ENCODE results near the gene RABEPK. TPM values are rescaled to one million over a fixed set of nuclear protein-coding genes. Genes with fewer than 3 reads are reported as not detected.

RABEPK gene
- total RNA-seq, 1 experiment from 2014 or later: 43.6 TPM

DNA sequence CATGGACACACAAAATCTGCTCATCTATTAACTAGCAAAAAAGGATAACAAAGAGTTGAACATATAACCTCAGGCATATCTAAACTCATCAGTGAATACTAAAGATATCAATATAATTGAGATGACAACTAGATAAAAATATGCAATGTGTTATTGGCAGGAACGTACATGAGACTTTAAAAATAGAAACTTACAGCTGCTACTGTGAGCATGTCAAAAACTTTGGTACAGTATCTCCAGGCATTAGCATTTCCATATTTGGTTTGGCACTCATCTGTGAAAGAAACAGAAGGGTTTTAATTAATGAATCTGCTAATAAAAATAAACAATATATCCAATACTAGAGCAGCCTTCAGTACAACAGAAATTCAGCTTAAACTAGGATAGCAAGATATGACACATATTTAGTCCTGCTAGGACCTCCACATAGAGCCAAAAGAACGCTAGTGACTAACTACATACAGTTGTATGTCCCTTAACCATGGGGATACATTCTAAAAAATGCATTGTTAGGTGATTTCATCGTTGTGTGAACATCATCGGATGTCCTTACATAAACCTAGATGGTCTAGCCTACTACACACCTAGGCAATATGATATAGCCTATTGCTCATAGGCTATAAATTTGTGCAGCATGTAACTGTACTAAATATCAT lies 46.5 kb upstream of the RABEPK start:
- H3K4me1 ChIP-seq (ENCODE audit: insufficient read depth, low read length, poor library complexity, severe bottlenecking): no peaks in the 10 kb centered on the region
- no TSS peak for BruUV-seq (replicated peaks)
- intact Hi-C loops (cut with micrococcal nuclease; ENCODE audit: unreplicated experiment): no loop called here
- POLR2A ChIA-PET (ENCODE audit: low non-redundant PET): no interaction called here
- H3K27me3 ChIP-seq (replicated peaks; ENCODE audit: insufficient read depth, low read depth, low read length, poor library complexity): no peaks in the 10 kb centered on the region
- no peak for DNase-seq (ENCODE audit: low spot score)
- H3K4me3 ChIP-seq (ENCODE audit: low read depth, low read length, poor library complexity, severe bottlenecking): no peak overlapping the region
- TF ChIP-seq, protein P1, sequence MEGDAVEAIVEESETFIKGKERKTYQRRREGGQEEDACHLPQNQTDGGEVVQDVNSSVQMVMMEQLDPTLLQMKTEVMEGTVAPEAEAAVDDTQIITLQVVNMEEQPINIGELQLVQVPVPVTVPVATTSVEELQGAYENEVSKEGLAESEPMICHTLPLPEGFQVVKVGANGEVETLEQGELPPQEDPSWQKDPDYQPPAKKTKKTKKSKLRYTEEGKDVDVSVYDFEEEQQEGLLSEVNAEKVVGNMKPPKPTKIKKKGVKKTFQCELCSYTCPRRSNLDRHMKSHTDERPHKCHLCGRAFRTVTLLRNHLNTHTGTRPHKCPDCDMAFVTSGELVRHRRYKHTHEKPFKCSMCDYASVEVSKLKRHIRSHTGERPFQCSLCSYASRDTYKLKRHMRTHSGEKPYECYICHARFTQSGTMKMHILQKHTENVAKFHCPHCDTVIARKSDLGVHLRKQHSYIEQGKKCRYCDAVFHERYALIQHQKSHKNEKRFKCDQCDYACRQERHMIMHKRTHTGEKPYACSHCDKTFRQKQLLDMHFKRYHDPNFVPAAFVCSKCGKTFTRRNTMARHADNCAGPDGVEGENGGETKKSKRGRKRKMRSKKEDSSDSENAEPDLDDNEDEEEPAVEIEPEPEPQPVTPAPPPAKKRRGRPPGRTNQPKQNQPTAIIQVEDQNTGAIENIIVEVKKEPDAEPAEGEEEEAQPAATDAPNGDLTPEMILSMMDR (conservative IDR thresholded peaks at IDR 0.05; ENCODE audit: low read depth, low read length): no peak
- TF ChIP-seq EZH2 (IDR thresholded peaks at IDR 0.05; ENCODE audit: borderline replicate concordance, low read depth, low read length, poor library complexity, severe bottlenecking): no peak
- CTCF ChIA-PET: interaction anchor here (0.7 kb wide), 1 partner anchor 169 kb away, joined by 3 read pairs; no protein-coding TSS in a partner anchor
- H3K36me3 ChIP-seq (ENCODE audit: insufficient read depth, low read length, poor library complexity, severe bottlenecking): peaks cover 47% of the 10 kb centered on the region
- no peaks in the 10 kb centered on the region for H3K9me3 ChIP-seq (ENCODE audit: low read depth, low read length, poor library complexity, severe bottlenecking)
- H3K27ac ChIP-seq (ENCODE audit: low read depth, low read length, poor library complexity, severe bottlenecking): no peak overlapping the region

DNA sequence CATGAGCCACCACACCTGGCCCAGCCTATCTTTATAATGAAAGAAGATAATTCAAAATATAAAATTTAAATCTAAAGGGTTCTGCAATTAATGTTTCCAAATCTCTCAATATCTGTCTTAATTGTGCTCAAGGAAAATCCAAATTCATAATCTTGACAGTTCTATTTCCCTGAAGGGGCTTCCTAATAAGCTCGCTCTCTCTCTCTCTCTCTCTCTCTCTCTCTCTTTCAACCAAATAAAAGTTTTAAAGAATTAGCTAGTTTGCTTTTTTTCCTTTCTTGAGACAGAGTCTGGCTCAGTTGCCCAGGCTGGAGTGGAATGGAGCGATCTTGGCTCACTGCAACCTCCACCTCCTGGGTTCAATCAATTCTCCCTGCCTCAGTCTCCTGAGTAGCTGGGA lies 43.8 kb upstream of the RABEPK start:
- POLR2A ChIA-PET (ENCODE audit: low non-redundant PET): no interaction called here

DNA sequence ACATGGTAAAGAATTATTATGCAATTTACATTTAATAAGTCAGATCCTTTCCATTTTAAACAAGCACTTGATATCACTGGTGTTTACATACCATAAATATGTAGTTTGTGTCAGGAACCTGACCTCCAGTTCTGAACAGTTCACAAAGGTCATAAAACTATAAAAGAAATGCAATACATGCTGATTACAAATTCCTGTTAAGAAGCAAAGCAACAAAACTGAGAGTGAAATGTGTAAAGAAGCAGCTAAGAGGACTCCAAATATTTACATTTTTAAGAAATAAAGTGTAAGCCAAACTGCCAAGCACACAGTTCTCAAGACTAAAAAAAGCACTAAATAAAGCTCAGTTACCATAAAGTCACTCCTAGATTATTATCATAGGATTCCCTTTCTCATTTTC lies 39.6 kb upstream of the RABEPK start:
- Histone ChIP-seq H3K27ac (ENCODE audit: low read depth, low read length, poor library complexity, severe bottlenecking) (no peak overlapping the region), H3K27me3 (replicated peaks; ENCODE audit: insufficient read depth, low read depth, low read length, poor library complexity) (no peaks in the 10 kb centered on the region), H3K36me3 (ENCODE audit: insufficient read depth, low read length, poor library complexity, severe bottlenecking) (peaks cover 7% of the 10 kb centered on the region), H3K4me3 (ENCODE audit: low read depth, low read length, poor library complexity, severe bottlenecking) (no peak overlapping the region), H3K9me3 (ENCODE audit: low read depth, low read length, poor library complexity, severe bottlenecking) (no peaks in the 10 kb centered on the region), H3K4me1 (ENCODE audit: insufficient read depth, low read length, poor library complexity, severe bottlenecking) (no peaks in the 10 kb centered on the region)
- POLR2A ChIA-PET (ENCODE audit: low non-redundant PET): no interaction called here
- CTCF ChIA-PET: no interaction called here
- no peak for DNase-seq (ENCODE audit: low spot score)
- no TSS peak for BruUV-seq (replicated peaks)
- intact Hi-C loops (cut with micrococcal nuclease; ENCODE audit: unreplicated experiment): no loop called here
- TF ChIP-seq, protein P1 (conservative IDR thresholded peaks at IDR 0.05; ENCODE audit: low read depth, low read length): no peak
- TF ChIP-seq EZH2 (IDR thresholded peaks at IDR 0.05; ENCODE audit: borderline replicate concordance, low read depth, low read length, poor library complexity, severe bottlenecking): no peak

More for the DNA sequence above, 43.8 kb upstream of the RABEPK start:
- H3K4me1 ChIP-seq (ENCODE audit: insufficient read depth, low read length, poor library complexity, severe bottlenecking): no peaks in the 10 kb centered on the region
- CTCF ChIA-PET: no interaction called here
- H3K27me3 ChIP-seq (replicated peaks; ENCODE audit: insufficient read depth, low read depth, low read length, poor library complexity): no peaks in the 10 kb centered on the region
- H3K36me3 ChIP-seq (ENCODE audit: insufficient read depth, low read length, poor library complexity, severe bottlenecking): peaks cover 26% of the 10 kb centered on the region
- no peaks in the 10 kb centered on the region for H3K9me3 ChIP-seq (ENCODE audit: low read depth, low read length, poor library complexity, severe bottlenecking)
- intact Hi-C loops (cut with micrococcal nuclease; ENCODE audit: unreplicated experiment): no loop called here
- no TSS peak for BruUV-seq (replicated peaks)
- DNase-seq (ENCODE audit: low spot score): no peak
- no peak overlapping the region for H3K27ac ChIP-seq (ENCODE audit: low read depth, low read length, poor library complexity, severe bottlenecking)
- no peak overlapping the region for H3K4me3 ChIP-seq (ENCODE audit: low read depth, low read length, poor library complexity, severe bottlenecking)
- TF ChIP-seq EZH2 (IDR thresholded peaks at IDR 0.05; ENCODE audit: borderline replicate concordance, low read depth, low read length, poor library complexity, severe bottlenecking): no peak
- TF ChIP-seq, protein P1 (conservative IDR thresholded peaks at IDR 0.05; ENCODE audit: low read depth, low read length): no peak

All from A673 (cell line).